Caco-2 (cell line): ENCODE measurements around the gene NDUFA12. TPM values are rescaled to one million over a fixed set of nuclear protein-coding genes. Genes with fewer than 3 reads are reported as not detected.

Experiments
- BruUV-seq: library from RNA; stranded (reverse); fragments of 400-500 nt; replicated peaks from 2 replicates; lab custom pipeline; 2021; lab: Mats Ljungman, UMichigan
- CTCF ChIA-PET: fragments of 300-600 bp; sonication (Branson Sonifier 250); formaldehyde crosslinking; loops from one replicate; lab custom pipeline; 2022; ENCODE audit warnings: antibody characterized with exemption; lab: Charles Lee
- POLR2A ChIA-PET: fragments of 300-600 bp; sonication (Branson Sonifier 250); formaldehyde crosslinking; loops from one replicate; lab custom pipeline; 2022; ENCODE audit warnings: antibody characterized with exemption; lab: Charles Lee
- DNase-seq, 2 experiments: peaks; one replicate each; pipeline versions ENCODE4 v3.0.0 to v3.0.0-alpha.2; 2020 to 2022
- H3K27me3 ChIP-seq: replicated peaks from 2 replicates; pipeline ENCODE4 v1.6.0; 2011; ENCODE audit warnings: low read length; ENCODE audit not compliant: control insufficient read depth, insufficient read depth
- H3K36me3 ChIP-seq: 2 replicates; pipeline ENCODE4 v1.5.1; 2011; ENCODE audit warnings: low read length; ENCODE audit not compliant: control insufficient read depth, insufficient read depth
- H3K4me1 ChIP-seq: fragments of 250-450 bp; sonication (Bioruptor Pico); 2 replicates; pipeline ENCODE4 v1.5.1; 2020; ENCODE audit warnings: mild to moderate bottlenecking
- H3K4me3 ChIP-seq: 2 replicates; pipeline ENCODE4 v1.5.1; 2011; ENCODE audit warnings: low read depth, mild to moderate bottlenecking, control low read depth, low read length
- H3K9me3 ChIP-seq: fragments of 250-450 bp; sonication (Bioruptor Pico); 2 replicates; pipeline ENCODE4 v1.5.1; 2020; ENCODE audit warnings: mild to moderate bottlenecking, moderate library complexity
- H3K27ac Mint-ChIP-seq: one replicate; pipeline ENCODE4 v1.8.0; 2022; ENCODE audit warnings: mixed read lengths; ENCODE audit not compliant: unreplicated experiment
- H3K27me3 Mint-ChIP-seq: one replicate; pipeline ENCODE4 v1.8.0; 2022; ENCODE audit warnings: mixed read lengths; ENCODE audit not compliant: insufficient read depth, unreplicated experiment
- H3K36me3 Mint-ChIP-seq: one replicate; pipeline ENCODE4 v1.8.0; 2022; ENCODE audit warnings: mild to moderate bottlenecking, mixed read lengths; ENCODE audit not compliant: insufficient read depth, unreplicated experiment
- H3K4me1 Mint-ChIP-seq: one replicate; pipeline ENCODE4 v1.8.0; 2022; ENCODE audit warnings: low read depth, mixed read lengths; ENCODE audit not compliant: unreplicated experiment
- H3K4me3 Mint-ChIP-seq: one replicate; pipeline ENCODE4 v1.8.0; 2022; ENCODE audit warnings: mild to moderate bottlenecking, moderate library complexity, mixed read lengths; ENCODE audit not compliant: unreplicated experiment
- H3K9me3 Mint-ChIP-seq: one replicate; pipeline ENCODE4 v1.8.0; 2022; ENCODE audit warnings: mixed read lengths; ENCODE audit not compliant: unreplicated experiment
- CTCF ChIP-seq, 2 experiments: fragments of 200-600 bp in 1 of 2; IDR thresholded peaks; 1 replicate in 1 of 2; 2 replicates in 1 of 2; pipeline versions ENCODE4 v1.5.1 to v1.8.0; 2011 to 2022; ENCODE audit warnings: antibody characterized with exemption in 1 of 2, control low read depth in 1 of 2, inconsistent platforms in 1 of 2, low read depth in 1 of 2, low read length in 1 of 2, mild to moderate bottlenecking in 1 of 2, moderate library complexity in 1 of 2; ENCODE audit not compliant: insufficient read depth in 1 of 2, severe bottlenecking in 1 of 2, unreplicated experiment in 1 of 2
- intact Hi-C: fragments of 100-400 bp; cut with micrococcal nuclease; formaldehyde crosslinking; loops from one replicate; pipeline ENCODE4 v1.10.0; 2022; ENCODE audit not compliant: unreplicated experiment
- total RNA-seq: library from RNA; stranded (reverse); gene quantifications from 2 replicates; pipeline ENCODE4 v1.2.3, GENCODE V29; 2022

NDUFA12 gene
- total RNA-seq, 1 experiment from 2014 or later = 131 TPM

DNA sequence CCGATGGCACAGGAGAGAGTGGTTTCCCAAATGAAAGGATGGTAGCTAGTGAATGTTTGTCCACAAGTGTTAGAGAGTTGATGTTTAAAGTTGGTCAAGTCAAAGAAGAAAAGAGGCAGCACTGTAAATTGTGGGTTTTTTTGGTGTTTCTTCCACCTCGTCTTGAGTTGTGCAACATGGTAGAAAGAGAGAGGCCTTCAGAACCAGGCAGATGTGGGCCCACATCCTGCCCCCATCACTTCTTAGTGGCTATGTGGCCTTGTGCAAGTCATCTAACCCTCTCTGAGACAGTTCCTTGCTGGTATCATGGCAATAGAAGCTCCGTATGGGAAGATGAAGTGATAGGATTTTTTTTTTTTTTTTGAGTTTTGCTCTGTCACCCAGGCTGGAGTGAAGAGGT, 60.8 kb downstream of the NDUFA12 start:
- no peak for TF ChIP-seq CTCF (IDR thresholded peaks at IDR 0.05; ENCODE audit: insufficient read depth in 1 of 2, low read depth in 1 of 2, low read length in 1 of 2, severe bottlenecking in 1 of 2, unreplicated experiment in 1 of 2)
- H3K4me1 ChIP-seq = no peaks in the 10 kb centered on the region
- DNase-seq = no peak
- H3K9me3 Mint-ChIP-seq = peaks cover 9% of the 10 kb centered on the region
- H3K27ac Mint-ChIP-seq = no peak overlapping the region
- H3K4me3 ChIP-seq = no peak overlapping the region
- no peaks in the 10 kb centered on the region for H3K9me3 ChIP-seq
- H3K4me3 Mint-ChIP-seq = no peak overlapping the region
- H3K36me3 Mint-ChIP-seq = no peaks in the 10 kb centered on the region
- BruUV-seq = no TSS peak
- no peaks in the 10 kb centered on the region for H3K4me1 Mint-ChIP-seq
- ChIA-PET POLR2A (no interaction called here), CTCF (no interaction called here)
- H3K27me3 Mint-ChIP-seq = no peaks in the 10 kb centered on the region
- H3K27me3 ChIP-seq = no peaks in the 10 kb centered on the region
- intact Hi-C loops = no loop called here
- H3K36me3 ChIP-seq = no peaks in the 10 kb centered on the region

DNA sequence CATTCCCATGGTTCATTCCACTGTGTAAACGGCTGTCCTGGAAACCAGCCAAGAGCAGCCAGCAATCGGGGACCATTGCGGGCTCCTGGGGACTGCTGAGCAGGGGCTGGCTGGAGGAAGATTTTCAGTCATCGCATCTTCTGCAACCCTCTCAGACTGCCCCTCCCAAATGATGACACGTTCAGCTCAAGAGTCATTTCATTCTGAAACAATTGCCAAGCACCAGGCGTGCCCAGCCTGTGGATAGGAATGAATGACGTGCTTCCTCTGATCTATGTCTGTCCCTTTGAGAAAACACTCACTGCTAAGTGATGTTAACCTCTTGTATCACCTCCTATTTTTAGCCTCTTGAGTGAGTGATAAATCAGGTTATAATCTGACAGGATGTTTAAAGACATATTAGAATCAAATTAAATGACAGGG, 62.0 kb downstream of the NDUFA12 start:
- intact Hi-C loops = no loop called here
- H3K4me1 ChIP-seq = no peaks in the 10 kb centered on the region
- no peaks in the 10 kb centered on the region for H3K36me3 ChIP-seq
- no peak overlapping the region for H3K27ac Mint-ChIP-seq
- no peak overlapping the region for H3K4me3 Mint-ChIP-seq
- no peak for DNase-seq
- peaks cover 9% of the 10 kb centered on the region for H3K9me3 Mint-ChIP-seq
- no peak overlapping the region for H3K4me3 ChIP-seq
- H3K36me3 Mint-ChIP-seq = no peaks in the 10 kb centered on the region
- no peaks in the 10 kb centered on the region for H3K9me3 ChIP-seq
- no peak for TF ChIP-seq CTCF (IDR thresholded peaks at IDR 0.05; ENCODE audit: insufficient read depth in 1 of 2, low read depth in 1 of 2, low read length in 1 of 2, severe bottlenecking in 1 of 2, unreplicated experiment in 1 of 2)
- POLR2A ChIA-PET = no interaction called here
- CTCF ChIA-PET = no interaction called here
- no peaks in the 10 kb centered on the region for H3K27me3 ChIP-seq
- no peaks in the 10 kb centered on the region for H3K4me1 Mint-ChIP-seq
- H3K27me3 Mint-ChIP-seq = no peaks in the 10 kb centered on the region
- BruUV-seq = no TSS peak

- Histone ChIP-seq H3K36me3 (no peaks in the 10 kb centered on the region), H3K9me3 (no peaks in the 10 kb centered on the region), H3K4me1 (no peaks in the 10 kb centered on the region), H3K4me3 (no peak overlapping the region), H3K27me3 (no peaks in the 10 kb centered on the region)
- TF ChIP-seq CTCF (IDR thresholded peaks at IDR 0.05; ENCODE audit: insufficient read depth in 1 of 2, low read depth in 1 of 2, low read length in 1 of 2, severe bottlenecking in 1 of 2, unreplicated experiment in 1 of 2) = no peak
- no peak for DNase-seq
- Mint-ChIP-seq H3K4me1 (no peaks in the 10 kb centered on the region), H3K36me3 (no peaks in the 10 kb centered on the region), H3K27me3 (no peaks in the 10 kb centered on the region), H3K4me3 (no peak overlapping the region), H3K9me3 (peaks cover 9% of the 10 kb centered on the region), H3K27ac (no peak overlapping the region)
- intact Hi-C loops = no loop called here
- ChIA-PET CTCF (no interaction called here), POLR2A (no interaction called here)
- BruUV-seq = no TSS peak
These were observed 62.7 kb downstream of the NDUFA12 start for GRCh38 chr12:94940771-94941170.
